HG02943 (cell line): Measurements from ENCODE around the gene CAPN15.

Source experiments
- ATAC-seq: cut with Tn5 transposase; IDR thresholded peaks from one replicate; pipeline ENCODE4 v1.9.1; 2021; ENCODE audit warnings: mild to moderate bottlenecking, low read depth, moderate library complexity; ENCODE audit not compliant: unreplicated experiment

Gene CAPN15

DNA sequence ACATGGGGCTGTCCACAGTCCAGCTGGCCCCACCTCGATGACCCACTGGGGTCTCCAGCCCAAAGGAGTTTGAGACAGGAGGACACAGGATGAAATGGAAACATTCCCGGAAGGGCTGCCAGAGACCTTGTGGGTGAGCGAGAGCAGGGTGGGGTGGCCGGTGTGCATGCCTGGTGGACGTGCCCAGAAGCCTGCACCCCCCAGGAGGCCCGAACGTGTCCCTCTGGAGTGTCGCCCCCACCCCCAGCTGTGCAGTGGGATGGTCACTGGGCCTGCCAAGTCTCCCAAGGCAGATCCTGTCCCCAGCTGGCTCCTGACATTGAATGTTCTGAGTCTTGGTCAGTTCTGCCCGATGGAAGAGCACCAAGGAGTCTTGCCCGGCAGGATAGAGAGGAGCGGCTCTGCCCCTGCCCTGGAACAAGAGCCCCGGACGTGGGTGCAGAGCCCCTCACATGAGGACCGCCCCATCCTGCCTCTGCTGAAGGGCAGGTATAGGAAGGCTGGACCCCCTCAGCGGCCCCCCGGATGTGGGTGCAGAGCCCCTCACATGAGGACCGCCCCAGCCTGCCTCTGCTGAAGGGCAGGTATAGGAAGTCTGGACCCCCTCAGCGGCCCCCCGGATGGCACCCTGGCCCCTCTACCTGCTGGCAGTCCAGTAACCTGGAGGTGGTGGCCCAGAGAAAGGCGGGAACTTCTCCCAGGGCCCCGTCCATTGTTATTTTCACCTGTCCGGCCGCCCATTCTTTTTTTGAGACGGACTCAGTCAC, 3.1 kb upstream of the CAPN15 start:
- no peak for ATAC-seq

GRCh38 chr16:525123-525519, 2.4 kb upstream of the CAPN15 start:
- no peak for ATAC-seq

- no peak for ATAC-seq
These were observed 1.9 kb upstream of the CAPN15 start for GRCh38 chr16:525520-526180.

DNA sequence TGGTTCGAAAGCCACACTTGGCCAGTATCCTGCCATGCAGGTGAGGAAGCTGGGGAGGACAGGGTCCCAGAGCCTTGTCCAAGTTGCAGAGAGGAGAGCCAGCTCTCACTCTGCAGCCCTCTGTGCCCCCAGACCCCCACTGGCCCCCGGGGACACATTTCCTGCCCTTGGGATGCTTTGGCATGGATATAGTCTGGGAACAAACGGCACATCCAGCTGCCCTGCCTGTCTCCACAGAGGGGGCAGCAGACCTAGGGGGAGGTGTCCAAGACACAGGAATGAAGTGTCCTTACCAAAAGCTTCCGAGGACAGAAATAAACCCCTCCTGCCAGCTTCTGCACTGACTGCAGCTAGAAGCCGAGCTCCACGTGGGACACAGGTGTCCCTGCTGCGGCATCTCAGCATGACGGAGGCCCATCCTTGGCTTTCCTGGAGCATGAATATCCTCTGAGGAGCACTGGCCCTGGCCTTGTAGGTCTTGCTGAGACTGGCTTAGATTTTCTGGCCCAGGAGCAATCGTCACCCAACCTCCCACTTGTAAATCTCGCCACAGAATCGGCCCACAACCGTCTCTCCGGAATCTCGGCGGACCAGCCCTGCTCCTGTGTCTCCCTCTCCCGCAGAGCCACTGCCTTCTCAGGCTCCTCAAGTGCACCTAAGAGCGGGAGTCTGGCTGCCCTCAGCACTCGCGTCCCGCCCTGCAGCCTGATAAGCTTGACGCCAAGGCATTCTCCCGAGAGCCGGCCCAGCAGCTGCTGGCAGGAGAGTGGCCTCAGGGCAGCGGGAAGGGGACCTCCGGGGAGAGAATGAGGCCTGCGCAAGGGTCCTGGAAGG, 1.1 kb upstream of the CAPN15 start:
- ATAC-seq: peak; percentile 5

- ATAC-seq: peak; percentile 16
These were observed 849 bp downstream of the CAPN15 start for GRCh38 chr16:528111-529011.

DNA sequence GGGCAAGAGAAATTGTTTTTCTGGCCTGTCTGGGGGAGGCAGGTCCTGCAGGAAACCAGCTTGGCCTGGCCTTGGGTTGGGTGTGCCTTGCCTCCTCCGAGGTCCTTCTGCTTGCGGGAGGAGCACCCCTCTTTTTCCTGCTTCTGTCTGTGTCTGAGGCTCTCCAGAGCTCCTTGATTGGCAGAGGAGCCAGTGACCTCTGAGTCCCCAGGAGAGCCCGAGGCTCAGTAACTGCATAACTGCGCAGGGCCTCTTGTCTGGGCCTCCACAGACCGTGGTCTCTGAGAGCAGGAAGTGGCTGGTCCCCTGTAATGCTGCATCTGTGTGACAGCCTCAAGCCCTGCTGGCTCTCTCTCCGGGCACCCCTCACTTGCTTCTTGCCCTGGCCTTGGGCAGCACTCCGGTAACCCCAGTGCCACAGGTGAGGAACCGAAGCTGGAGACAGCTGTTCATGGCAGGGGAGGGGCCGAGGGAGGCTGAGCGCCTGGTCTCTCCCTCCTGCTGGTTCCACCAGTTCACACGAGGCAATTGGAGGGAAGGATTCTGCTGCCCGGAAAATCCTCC, 1.6 kb downstream of the CAPN15 start:
- no peak for ATAC-seq

GRCh38 chr16:530111-530817, 2.8 kb downstream of the CAPN15 start:
- ATAC-seq: no peak

GRCh38 chr16:531494-532125, 4.1 kb downstream of the CAPN15 start:
- no peak for ATAC-seq

DNA sequence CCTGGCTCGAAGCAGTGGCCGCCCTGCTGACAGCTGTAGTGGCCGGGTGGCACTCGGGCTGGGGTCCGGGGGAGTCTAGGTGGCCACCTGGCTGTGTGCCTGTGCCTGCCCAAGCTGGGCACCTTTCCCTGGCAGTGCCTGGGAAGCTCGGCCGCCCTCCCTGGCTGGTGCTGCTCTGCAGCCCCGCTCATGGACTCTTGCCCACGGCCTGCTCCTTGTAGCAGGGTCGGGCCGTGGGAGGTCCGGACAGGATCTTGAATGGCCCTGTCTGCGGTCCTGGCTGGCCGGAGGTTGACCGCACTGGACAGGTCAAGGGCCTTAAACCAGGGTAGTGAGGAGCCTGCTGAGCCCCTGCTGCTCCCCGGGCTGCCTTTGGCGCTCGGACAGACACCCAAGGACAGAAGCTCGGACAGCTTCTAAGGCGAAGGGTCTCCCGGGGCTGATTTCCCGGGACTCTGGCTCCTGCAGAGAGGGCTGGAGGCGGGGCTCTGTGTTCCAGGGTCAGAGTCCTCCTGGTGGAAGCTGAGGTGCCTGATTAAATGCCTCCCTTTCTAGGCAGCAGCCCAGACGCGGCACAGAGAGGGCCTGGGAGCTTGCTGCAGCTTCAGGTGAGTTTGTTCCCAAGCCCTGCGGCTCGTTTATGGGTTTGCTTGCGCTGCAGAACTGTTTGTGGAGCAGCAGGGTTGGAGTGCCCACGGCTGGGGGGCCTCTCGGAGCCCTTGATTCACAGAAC, 6.0 kb downstream of the CAPN15 start:
- ATAC-seq: no peak

DNA sequence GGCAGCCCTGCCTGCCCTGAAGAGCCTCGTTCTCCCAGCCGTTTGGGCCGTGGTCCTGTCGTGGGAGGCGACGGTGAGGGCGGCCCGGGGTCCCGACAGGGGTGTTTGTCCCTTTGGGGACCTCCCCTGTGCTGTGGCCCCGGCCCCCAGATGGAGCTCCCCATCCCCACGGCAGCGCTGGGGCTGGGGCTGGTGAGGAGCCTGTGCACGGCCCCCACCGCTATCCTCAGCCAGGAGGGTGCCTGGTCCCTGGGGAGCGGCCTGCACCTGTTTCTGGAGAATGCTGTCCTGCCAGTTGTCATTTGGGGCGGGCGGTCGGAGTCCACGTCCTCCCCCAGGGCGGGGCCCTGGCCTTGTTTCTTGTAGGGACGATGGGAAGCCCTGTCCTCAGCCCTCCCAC, 6.6 kb downstream of the CAPN15 start:
- ATAC-seq: no peak

- no peak for ATAC-seq
These were observed 7.4 kb downstream of the CAPN15 start for GRCh38 chr16:534856-535445.

- ATAC-seq: no peak
These were observed 8.2 kb downstream of the CAPN15 start for GRCh38 chr16:535446-536405.

- no peak for ATAC-seq
These were observed 9.2 kb downstream of the CAPN15 start for GRCh38 chr16:536746-537145.

DNA sequence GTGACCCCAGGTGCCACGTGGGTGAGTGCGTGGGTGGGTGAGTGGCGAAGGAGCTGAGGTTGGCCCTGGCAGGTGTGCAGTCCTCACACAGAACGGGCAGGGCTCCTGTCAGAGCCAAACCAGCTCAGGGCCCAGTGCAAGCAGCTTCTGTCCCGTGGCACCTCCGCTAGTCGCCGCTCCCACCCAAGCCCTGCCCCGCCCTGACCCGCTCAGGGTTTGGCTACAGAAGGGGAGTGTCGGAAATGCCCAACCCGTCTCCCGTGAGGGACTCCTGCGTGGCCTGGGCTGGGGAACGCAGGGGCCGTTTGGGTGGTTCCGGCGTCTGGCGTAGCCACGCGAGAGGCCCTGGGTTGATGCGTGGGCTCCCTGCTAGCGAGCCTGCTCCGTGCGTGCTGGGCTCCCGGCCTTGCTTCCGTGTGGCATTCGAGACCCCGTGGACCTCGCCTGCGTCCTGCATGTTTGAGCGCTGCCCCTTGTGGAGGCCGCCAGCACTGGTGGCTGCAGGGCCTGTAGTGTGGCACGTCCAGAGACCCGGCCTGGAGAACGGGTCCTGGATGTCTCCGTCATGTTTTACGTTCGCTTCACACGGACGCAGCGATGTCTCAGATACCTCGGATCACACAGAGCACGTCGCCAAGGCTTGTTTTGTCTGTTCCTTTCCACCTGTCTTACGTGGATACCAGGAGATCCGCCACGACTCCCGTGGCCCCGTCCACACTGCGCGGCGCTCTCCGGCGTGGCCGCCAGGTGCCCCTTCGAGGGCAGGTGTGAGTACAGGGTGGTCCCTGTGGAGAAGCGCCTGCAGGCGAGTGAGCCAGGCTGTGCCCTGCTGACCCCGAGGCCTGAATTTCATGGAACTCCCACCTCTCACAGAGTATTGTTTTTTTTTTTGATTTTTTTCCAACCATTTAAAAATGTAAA, 10.2 kb downstream of the CAPN15 start:
- ATAC-seq: no peak

- no peak for ATAC-seq
These were observed 12.5 kb downstream of the CAPN15 start for GRCh38 chr16:539901-540530.
